Activated CD4-positive, alpha-beta T cell treated with anti-CD3 and anti-CD28 coated beads, Interleukin-2, amount 10 ng/mL, durations not matched to agents 24 days and 14 days (primary cell): Measurements from ENCODE around the gene RPL36. TPM values are rescaled to one million over a fixed set of nuclear protein-coding genes. Genes with fewer than 3 reads are reported as not detected.

Experiments
- DNase-seq: peaks from one replicate; pipeline ENCODE4 v3.0.0; 2022
- H3K27ac Mint-ChIP-seq: one replicate; pipeline ENCODE4 v1.8.0; 2022; ENCODE audit warnings: mild to moderate bottlenecking, mixed read lengths
- H3K27me3 Mint-ChIP-seq: one replicate; pipeline ENCODE4 v1.8.0; 2022; ENCODE audit warnings: mixed read lengths
- H3K36me3 Mint-ChIP-seq: one replicate; pipeline ENCODE4 v1.8.0; 2022; ENCODE audit warnings: low read depth, mild to moderate bottlenecking, mixed read lengths
- H3K4me1 Mint-ChIP-seq: one replicate; pipeline ENCODE4 v1.8.0; 2021; ENCODE audit warnings: mixed read lengths
- H3K4me3 Mint-ChIP-seq: one replicate; pipeline ENCODE4 v1.8.0; 2022; ENCODE audit warnings: mild to moderate bottlenecking, moderate library complexity, mixed read lengths
- H3K9me3 Mint-ChIP-seq: one replicate; pipeline ENCODE4 v1.8.0; 2021; ENCODE audit warnings: mixed read lengths
- intact Hi-C: fragments of 100-400 bp; cut with micrococcal nuclease; formaldehyde crosslinking; loops from one replicate; pipeline ENCODE4 v1.15.1; 2023
- total RNA-seq: library from RNA; stranded (reverse); gene quantifications from 2 replicates; pipeline ENCODE4 v1.2.3, GENCODE V29; 2022

Gene RPL36
- 1,117 and 1,132 TPM in 2 replicates for total RNA-seq

DNA sequence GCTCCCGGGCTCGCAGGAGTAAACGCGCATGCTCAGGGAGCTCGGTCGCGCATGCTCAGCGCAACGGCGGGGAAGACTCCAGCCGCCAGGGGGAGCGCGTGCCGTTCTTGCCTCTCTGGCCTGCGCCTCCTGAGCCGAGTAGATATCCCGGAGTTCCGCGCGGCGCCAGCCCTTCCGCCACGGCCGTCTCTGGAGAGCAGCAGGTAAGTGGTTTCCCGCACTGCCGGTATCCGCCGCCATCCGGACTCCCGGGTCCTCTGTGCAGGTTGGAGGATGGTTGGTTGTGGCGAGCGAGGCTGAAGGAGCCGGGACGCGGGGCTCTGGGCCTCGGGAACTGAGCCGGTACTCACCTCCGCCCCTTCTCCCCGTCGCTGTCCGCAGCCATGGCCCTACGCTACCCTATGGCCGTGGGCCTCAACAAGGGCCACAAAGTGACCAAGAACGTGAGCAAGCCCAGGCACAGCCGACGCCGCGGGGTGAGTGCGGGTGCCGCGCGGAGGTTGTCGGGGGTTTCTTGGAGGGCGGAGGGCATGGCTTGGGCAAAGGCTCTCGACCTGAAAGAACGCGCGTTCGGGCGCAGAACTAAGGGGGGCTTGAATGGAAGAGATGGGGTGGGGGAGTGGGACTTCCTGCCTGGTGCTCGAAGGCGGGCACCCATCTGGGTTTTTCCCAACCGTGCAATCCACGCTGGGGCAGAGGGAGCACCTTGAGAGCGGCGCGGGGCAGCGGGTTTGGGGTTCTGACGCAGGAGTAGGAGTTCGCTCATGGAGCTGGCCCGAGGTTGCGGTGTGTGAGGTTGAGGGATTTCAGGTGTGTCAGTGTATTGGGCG lies at the start of gene RPL36:
RPL36 (plus strand) TSS at position 171 of the 830 bp plus-strand sequence; CDS start at position 384, 213 bp downstream.
- Mint-ChIP-seq H3K27ac (peak within 1 kb of the TSS; percentile 98), H3K9me3 (no peaks in the 10 kb centered on the region), H3K4me1 (peaks cover 23% of the 10 kb centered on the region), H3K36me3 (peaks cover 43% of the 10 kb centered on the region), H3K4me3 (peak within 1 kb of the TSS; percentile 100), H3K27me3 (no peaks in the 10 kb centered on the region)
- intact Hi-C loops: loop anchor here (1.0 to 2.0 kb wide), 4 partner anchors 10 to 214 kb away; partner anchors contain the start of genes CATSPERD, DUS3L, LONP1 and MICOS13
- peak; percentile 100 for DNase-seq

GRCh38 chr19:5641171-5641570 lies 48.9 kb upstream of the RPL36 start:
- no peak overlapping the region for H3K27ac Mint-ChIP-seq

GRCh38 chr19:5642204-5642603 lies 47.9 kb upstream of the RPL36 start:
- Mint-ChIP-seq H3K27ac (no peak overlapping the region), H3K4me3 (no peak overlapping the region), H3K4me1 (peaks cover 11% of the 10 kb centered on the region), H3K27me3 (no peaks in the 10 kb centered on the region), H3K36me3 (peaks cover 60% of the 10 kb centered on the region), H3K9me3 (no peaks in the 10 kb centered on the region)
- intact Hi-C loops: no loop called here
- DNase-seq: no peak

More at GRCh38 chr19:5641171-5641570, 48.9 kb upstream of the RPL36 start:
- Mint-ChIP-seq H3K9me3 (no peaks in the 10 kb centered on the region), H3K36me3 (peaks cover 51% of the 10 kb centered on the region), H3K4me3 (no peak overlapping the region), H3K27me3 (no peaks in the 10 kb centered on the region), H3K4me1 (peaks cover 11% of the 10 kb centered on the region)
- intact Hi-C loops: no loop called here
- no peak for DNase-seq

DNA sequence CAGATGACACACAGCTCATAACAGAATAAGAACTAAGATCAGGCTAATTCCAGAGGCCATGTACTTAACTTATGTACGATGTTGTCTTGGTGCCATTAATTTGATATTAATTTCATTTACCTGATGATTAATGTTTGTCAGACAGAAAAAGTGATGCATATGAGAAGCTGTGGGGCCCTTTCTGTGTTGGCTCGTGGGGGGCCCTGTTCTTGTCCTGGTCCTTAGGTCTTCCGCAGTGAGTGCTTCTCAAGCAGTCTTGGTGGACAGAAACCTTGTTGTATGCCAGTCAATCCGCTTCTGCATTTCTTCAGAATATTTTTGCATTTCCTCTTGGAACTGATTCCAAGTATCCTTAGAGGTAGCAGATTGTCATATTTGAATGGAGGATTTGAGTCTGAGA lies 47.0 kb upstream of the RPL36 start:
- Mint-ChIP-seq H3K27ac (no peak overlapping the region), H3K4me3 (no peak overlapping the region), H3K9me3 (no peaks in the 10 kb centered on the region), H3K36me3 (peaks cover 68% of the 10 kb centered on the region), H3K4me1 (peaks cover 11% of the 10 kb centered on the region), H3K27me3 (no peaks in the 10 kb centered on the region)
- DNase-seq: no peak
- intact Hi-C loops: no loop called here

DNA sequence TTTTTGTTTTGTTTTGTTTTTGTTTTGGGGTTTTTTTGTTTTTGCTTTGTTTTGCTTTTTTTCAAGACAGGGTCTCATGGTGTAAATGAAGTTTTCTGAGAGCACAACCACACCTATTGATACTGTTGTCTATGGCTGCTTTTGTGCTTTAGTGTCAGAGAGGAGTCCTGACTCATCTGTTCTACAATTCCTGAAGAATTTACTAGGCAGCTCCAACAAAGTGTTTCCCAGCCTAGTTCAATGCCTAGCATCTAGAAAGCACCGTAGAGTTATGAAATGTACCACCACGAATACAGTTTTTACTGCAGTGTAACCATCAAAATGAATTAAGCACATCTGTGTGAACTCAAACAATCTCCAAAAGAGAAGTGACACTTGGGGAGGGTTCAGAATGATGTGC lies 46.1 kb upstream of the RPL36 start:
- DNase-seq: no peak
- Mint-ChIP-seq H3K27ac (no peak overlapping the region), H3K27me3 (no peaks in the 10 kb centered on the region), H3K4me1 (peaks cover 9% of the 10 kb centered on the region), H3K4me3 (no peak overlapping the region), H3K9me3 (no peaks in the 10 kb centered on the region), H3K36me3 (peaks cover 71% of the 10 kb centered on the region)
- intact Hi-C loops: no loop called here

DNA sequence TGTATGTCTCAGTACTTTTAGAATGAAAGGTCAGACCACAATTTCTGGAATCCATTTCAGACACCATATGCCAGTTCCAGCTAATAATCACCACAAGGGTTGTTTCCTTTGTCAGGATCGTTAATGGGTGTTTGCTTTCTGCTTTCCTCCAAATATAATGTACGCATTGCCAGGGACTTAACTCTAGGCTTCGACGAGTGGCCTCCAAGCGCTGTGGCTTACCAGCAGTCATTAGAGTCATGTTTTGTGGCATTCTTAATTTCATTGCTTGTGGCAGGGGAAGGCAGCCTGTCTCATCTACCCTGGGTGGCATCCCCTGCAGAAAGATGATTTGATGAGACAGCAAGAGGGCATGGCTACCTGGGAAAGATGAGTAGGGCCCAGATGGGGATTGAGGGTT lies 44.7 kb upstream of the RPL36 start:
- Mint-ChIP-seq H3K4me3 (no peak overlapping the region), H3K27me3 (no peaks in the 10 kb centered on the region), H3K36me3 (peaks cover 74% of the 10 kb centered on the region), H3K9me3 (no peaks in the 10 kb centered on the region), H3K4me1 (peaks cover 9% of the 10 kb centered on the region), H3K27ac (no peak overlapping the region)
- DNase-seq: no peak
- intact Hi-C loops: no loop called here

GRCh38 chr19:5646703-5647102 lies 43.4 kb upstream of the RPL36 start:
- no peak for DNase-seq
- Mint-ChIP-seq H3K4me1 (peaks cover 4% of the 10 kb centered on the region), H3K27ac (no peak overlapping the region), H3K9me3 (no peaks in the 10 kb centered on the region), H3K36me3 (peaks cover 80% of the 10 kb centered on the region), H3K27me3 (no peaks in the 10 kb centered on the region), H3K4me3 (no peak overlapping the region)
- intact Hi-C loops: no loop called here

- peaks cover 2% of the 10 kb centered on the region for H3K4me1 Mint-ChIP-seq
- H3K36me3 Mint-ChIP-seq: peaks cover 80% of the 10 kb centered on the region
These were observed 41.6 kb upstream of the RPL36 start for GRCh38 chr19:5648464-5648863.

DNA sequence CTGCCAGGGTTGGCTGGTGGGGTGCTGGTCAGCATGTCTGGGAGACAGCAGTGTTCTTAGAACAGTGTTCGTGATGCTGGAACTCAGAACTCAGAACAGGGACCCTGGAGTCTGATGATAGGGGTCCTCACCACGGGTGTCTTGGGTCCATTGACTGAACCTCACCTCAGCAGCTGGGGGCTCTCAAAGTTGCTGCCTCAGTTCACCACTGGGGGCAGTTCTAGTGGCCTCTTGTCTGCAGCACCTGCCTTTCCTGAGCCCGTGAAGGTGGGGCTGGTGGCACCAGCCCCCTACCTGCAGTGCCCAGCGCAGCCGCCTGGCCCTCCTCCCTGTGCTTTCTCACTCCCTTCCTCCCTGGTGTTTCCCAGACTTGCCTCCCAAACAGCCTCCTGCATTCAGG lies 38.7 kb upstream of the RPL36 start:
- Mint-ChIP-seq H3K9me3 (no peaks in the 10 kb centered on the region), H3K4me3 (no peak overlapping the region), H3K4me1 (no peaks in the 10 kb centered on the region), H3K27ac (no peak overlapping the region), H3K36me3 (peaks cover 75% of the 10 kb centered on the region), H3K27me3 (no peaks in the 10 kb centered on the region)
- intact Hi-C loops: no loop called here
- no peak for DNase-seq

More at GRCh38 chr19:5648464-5648863, 41.6 kb upstream of the RPL36 start:
- H3K27me3 Mint-ChIP-seq: no peaks in the 10 kb centered on the region
- no peak for DNase-seq
- intact Hi-C loops: no loop called here
- no peak overlapping the region for H3K27ac Mint-ChIP-seq
- H3K9me3 Mint-ChIP-seq: no peaks in the 10 kb centered on the region
- H3K4me3 Mint-ChIP-seq: no peak overlapping the region

DNA sequence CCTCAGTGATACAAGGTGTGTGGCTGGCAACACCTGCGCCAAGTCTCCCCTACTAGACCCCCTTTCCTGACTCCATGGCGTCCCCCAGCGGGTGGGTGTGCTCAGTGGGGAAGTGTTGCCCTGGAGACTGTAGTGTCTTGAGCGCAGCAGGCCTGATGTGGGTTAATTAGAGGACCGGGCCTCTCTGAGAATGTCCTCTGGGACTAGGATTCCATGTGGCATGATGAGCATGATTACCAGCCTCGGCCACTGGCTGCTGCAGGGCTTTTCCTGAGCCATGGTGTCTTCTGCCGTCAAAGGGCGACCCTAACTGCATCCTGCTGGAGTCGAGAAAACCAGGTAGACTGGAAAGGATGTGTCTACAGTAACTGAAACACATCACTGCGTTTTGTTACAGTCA lies 37.8 kb upstream of the RPL36 start:
- intact Hi-C loops: no loop called here
- no peaks in the 10 kb centered on the region for H3K9me3 Mint-ChIP-seq
- H3K27ac Mint-ChIP-seq: no peak overlapping the region
- H3K4me1 Mint-ChIP-seq: no peaks in the 10 kb centered on the region
- peaks cover 69% of the 10 kb centered on the region for H3K36me3 Mint-ChIP-seq
- H3K27me3 Mint-ChIP-seq: no peaks in the 10 kb centered on the region
- no peak for DNase-seq
- no peak overlapping the region for H3K4me3 Mint-ChIP-seq

- no peak overlapping the region for H3K4me3 Mint-ChIP-seq
- H3K36me3 Mint-ChIP-seq: peaks cover 68% of the 10 kb centered on the region
- peaks cover 2% of the 10 kb centered on the region for H3K4me1 Mint-ChIP-seq
- H3K27ac Mint-ChIP-seq: no peak overlapping the region
- intact Hi-C loops: no loop called here
- H3K27me3 Mint-ChIP-seq: no peaks in the 10 kb centered on the region
- DNase-seq: no peak
- H3K9me3 Mint-ChIP-seq: no peaks in the 10 kb centered on the region
These were observed 35.2 kb upstream of the RPL36 start for GRCh38 chr19:5654931-5655330.

DNA sequence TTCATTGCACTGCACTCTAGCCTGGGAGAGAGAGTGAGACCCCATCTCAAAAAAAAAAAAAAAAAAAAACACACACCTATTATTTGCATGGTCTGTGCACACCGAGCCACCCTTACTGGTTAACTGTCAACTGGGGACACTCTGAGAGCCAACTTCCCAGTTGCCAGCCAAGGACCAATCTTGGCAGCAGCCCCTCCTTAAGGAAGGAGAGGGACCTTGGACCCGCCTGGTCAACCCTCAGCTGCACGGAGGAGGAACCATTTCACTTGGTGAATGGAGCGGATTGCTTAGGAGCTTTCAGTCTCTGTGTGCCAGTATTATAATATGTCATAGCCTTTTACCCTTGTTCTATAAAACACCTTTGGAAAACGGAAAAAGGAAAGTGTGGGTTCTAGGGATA lies 34.7 kb upstream of the RPL36 start:
- H3K36me3 Mint-ChIP-seq: peaks cover 64% of the 10 kb centered on the region
- intact Hi-C loops: no loop called here
- H3K4me3 Mint-ChIP-seq: no peak overlapping the region
- peaks cover 2% of the 10 kb centered on the region for H3K4me1 Mint-ChIP-seq
- DNase-seq: no peak
- no peaks in the 10 kb centered on the region for H3K27me3 Mint-ChIP-seq
- H3K9me3 Mint-ChIP-seq: no peaks in the 10 kb centered on the region
- no peak overlapping the region for H3K27ac Mint-ChIP-seq

- Mint-ChIP-seq H3K9me3 (no peaks in the 10 kb centered on the region), H3K36me3 (peaks cover 62% of the 10 kb centered on the region), H3K27ac (no peak overlapping the region), H3K27me3 (no peaks in the 10 kb centered on the region), H3K4me3 (no peak overlapping the region), H3K4me1 (peaks cover 11% of the 10 kb centered on the region)
- intact Hi-C loops: no loop called here
- DNase-seq: no peak
These were observed 28.6 kb upstream of the RPL36 start for GRCh38 chr19:5661483-5661882.

GRCh38 chr19:5663904-5664303 lies 26.2 kb upstream of the RPL36 start:
- H3K27me3 Mint-ChIP-seq: no peaks in the 10 kb centered on the region
- no peak for DNase-seq
- intact Hi-C loops: no loop called here
- H3K4me3 Mint-ChIP-seq: no peak overlapping the region
- peaks cover 68% of the 10 kb centered on the region for H3K36me3 Mint-ChIP-seq
- H3K4me1 Mint-ChIP-seq: peaks cover 11% of the 10 kb centered on the region
- H3K9me3 Mint-ChIP-seq: no peaks in the 10 kb centered on the region
- no peak overlapping the region for H3K27ac Mint-ChIP-seq

- H3K9me3 Mint-ChIP-seq: no peaks in the 10 kb centered on the region
- no peak overlapping the region for H3K4me3 Mint-ChIP-seq
- peaks cover 11% of the 10 kb centered on the region for H3K4me1 Mint-ChIP-seq
- peaks cover 67% of the 10 kb centered on the region for H3K36me3 Mint-ChIP-seq
- no peaks in the 10 kb centered on the region for H3K27me3 Mint-ChIP-seq
- DNase-seq: no peak
- intact Hi-C loops: no loop called here
- H3K27ac Mint-ChIP-seq: no peak overlapping the region
These were observed 25.6 kb upstream of the RPL36 start for GRCh38 chr19:5664515-5664914.
